GM12878 (cell line): ENCODE data around the gene RPRD1A. TPM values are rescaled to one million over a fixed set of nuclear protein-coding genes. Genes with fewer than 3 reads are reported as not detected.

Experiments used
- ATAC-seq: fragments of 200-7000 bp; cut with Tn5 transposase; 3 replicates; pipeline ENCODE4 v1.9.1; 2020; ENCODE audit warnings: mild to moderate bottlenecking, moderate library complexity
- BruUV-seq: library from RNA; stranded (reverse); fragments of 400-500 nt; replicated peaks from 2 replicates; lab custom pipeline; 2021; lab: Mats Ljungman, UMichigan
- CTCF ChIA-PET: fragments of 300-600 bp; sonication (Branson Sonifier 250); formaldehyde crosslinking; extraction: SDS; loops from one replicate; lab custom pipeline; 2021; ENCODE audit warnings: inconsistent platforms; lab: Yijun Ruan, JAX
- POLR2A ChIA-PET: fragments of 350-600 bp; formaldehyde crosslinking; extraction: SDS; loops from one replicate; lab custom pipeline; 2021; ENCODE audit warnings: inconsistent platforms; lab: Charles Lee
- RAD21 ChIA-PET: fragments of 300-600 bp; sonication (Branson Sonifier 250); formaldehyde crosslinking; loops from one replicate; lab custom pipeline; 2023; ENCODE audit warnings: antibody characterized with exemption; ENCODE audit not compliant: unreplicated experiment; lab: Charles Lee
- SMC1A ChIA-PET: fragments of 300-600 bp; sonication (Branson Sonifier 250); formaldehyde crosslinking; loops from one replicate; lab custom pipeline; 2023; ENCODE audit not compliant: unreplicated experiment, uncharacterized antibody; lab: Charles Lee
- DNase-seq: peaks from one replicate; pipeline ENCODE4 v3.0.0-alpha.2; 2011; ENCODE audit warnings: low read depth, low spot score
- FAIRE-seq: peaks from 3 replicates; lab custom pipeline; 2011; peaks lifted over from hg19 to GRCh38; lab: Jason Lieb, UNC
- H2AFZ ChIP-seq: 2 replicates; pipeline ENCODE4 v1.6.0; 2011; ENCODE audit warnings: low read depth, low read length, control low read depth; ENCODE audit not compliant: control insufficient read depth
- H3K27ac ChIP-seq: 2 replicates; pipeline ENCODE4 v1.5.1; 2011; ENCODE audit warnings: control low read depth; ENCODE audit not compliant: control insufficient read depth, insufficient read depth
- H3K27me3 ChIP-seq, 2 experiments: replicated peaks in 1 of 2; 2 replicates each; pipeline versions ENCODE4 v1.6.0 to v1.6.1; 2011; ENCODE audit warnings: low read length in 1 of 2; ENCODE audit not compliant: control insufficient read depth in 2 of 2, insufficient read depth in 2 of 2
- H3K36me3 ChIP-seq, 2 experiments: 2 replicates each; pipeline ENCODE4 v1.5.1; 2011; ENCODE audit warnings: low read length in 1 of 2; ENCODE audit not compliant: control insufficient read depth in 2 of 2, insufficient read depth in 2 of 2
- H3K4me1 ChIP-seq: 2 replicates; pipeline ENCODE4 v1.6.1; 2011; ENCODE audit warnings: mild to moderate bottlenecking, low read length, moderate library complexity, mixed read lengths; ENCODE audit not compliant: control insufficient read depth, insufficient read depth
- H3K4me2 ChIP-seq: 2 replicates; pipeline ENCODE4 v1.6.0; 2011; ENCODE audit warnings: control low read depth; ENCODE audit not compliant: control insufficient read depth, insufficient read depth
- H3K4me3 ChIP-seq: fragments of 200-600 bp; sonication (generic); 2 replicates; pipeline ENCODE4 v1.5.1; 2016
- H3K79me2 ChIP-seq: 2 replicates; pipeline ENCODE4 v1.6.0; 2011; ENCODE audit warnings: low read length; ENCODE audit not compliant: control insufficient read depth, insufficient read depth
- H3K9ac ChIP-seq: 2 replicates; pipeline ENCODE4 v1.8.0; 2011; ENCODE audit warnings: low read length, control low read depth, mixed read lengths; ENCODE audit not compliant: control insufficient read depth, insufficient read depth
- H3K9me3 ChIP-seq: replicated peaks from 3 replicates; pipeline ENCODE4 v1.5.1; 2011; ENCODE audit warnings: mild to moderate bottlenecking, low read length; ENCODE audit not compliant: control insufficient read depth, insufficient read depth
- H4K20me1 ChIP-seq: 2 replicates; pipeline ENCODE4 v1.6.0; 2011; ENCODE audit not compliant: control insufficient read depth, insufficient read depth
- CBX5 ChIP-seq: sonication (generic); IDR thresholded peaks from 2 replicates; pipeline ENCODE4 v1.6.1; 2016; ENCODE audit warnings: low read depth, moderate library complexity, mild to moderate bottlenecking, inconsistent platforms
- GABPA ChIP-seq: IDR thresholded peaks from 2 replicates; pipeline ENCODE4 v1.6.1; 2014; ENCODE audit warnings: antibody characterized with exemption, low read depth, mild to moderate bottlenecking, inconsistent platforms
- RCOR1 ChIP-seq: conservative IDR thresholded peaks from 2 replicates; pipeline ENCODE4 v1.6.1; 2012; ENCODE audit warnings: low read depth, low read length, improper control_type of control experiment
- STAT1 ChIP-seq: fragments of 450-650 bp; conservative IDR thresholded peaks from 2 replicates; pipeline ENCODE4 v1.6.1; 2014; ENCODE audit warnings: antibody characterized with exemption, mild to moderate bottlenecking
- WGBS: methylation state at CpG from one replicate; pipeline ENCODE4 v1.1.6; 2016; ENCODE audit warnings: low lambda C conversion rate; ENCODE audit not compliant: insufficient replicate concordance, insufficient coverage; ENCODE audit errors: missing lambda C conversion rate; 5-methylcytosine and 5-hydroxymethylcytosine counted together
- in situ Hi-C: fragments of 300-500 bp; cut with MboI; formaldehyde crosslinking; loops from 9 replicates; pipeline ENCODE4 v1.14.3; 2018; ENCODE audit warnings: mixed read lengths
- intact Hi-C: fragments of 100-400 bp; cut with micrococcal nuclease; formaldehyde crosslinking; loops from one replicate; pipeline ENCODE4 v1.14.2; 2022; ENCODE audit not compliant: unreplicated experiment
- polyA plus RNA-seq, 11 experiments: library from polyadenylated mRNA; depleted of rRNA in 4 of 11; unstranded in 6 of 11; stranded (reverse) in 5 of 11; fragments of >200 nt; fragmentation: Nextera tagmentation in 4 of 11; fragmentation: Illumina TruSeq in 1 of 11; extraction: Ambion mirVana in 4 of 11; extraction: Trizol in 1 of 11; gene quantifications; 1 replicate in 1 of 11; 2 replicates in 10 of 11; pipeline versions ENCODE4 v1.2.1 to v1.2.3, GENCODE V29; 2011 to 2016; ENCODE audit warnings: inconsistent platforms in 2 of 11, missing spikeins in 2 of 11, low read depth in 1 of 11
- total RNA-seq, 4 experiments: library from RNA; depleted of rRNA in 3 of 4; stranded (reverse); fragments of >200 nt in 3 of 4; fragmentation: Illumina TruSeq in 1 of 4; extraction: Trizol in 1 of 4; gene quantifications; 2 replicates each; pipeline versions ENCODE4 v1.2.1 to v1.2.3, GENCODE V29; 2013 to 2021
- TF ChIP-seq, protein P1 (sequence below): IDR thresholded peaks from 2 replicates; pipeline ENCODE4 v1.6.1; 2012; ENCODE audit warnings: low read length, inconsistent platforms
- TF ChIP-seq, protein P2 (sequence below): fragments of 450-650 bp; IDR thresholded peaks from 2 replicates; pipeline ENCODE4 v1.6.1; 2017; ENCODE audit warnings: borderline replicate concordance
- TF ChIP-seq, protein P3 (sequence below): fragments of 450-650 bp; IDR thresholded peaks from 2 replicates; pipeline ENCODE4 v1.6.1; 2017; ENCODE audit warnings: antibody characterized with exemption, mild to moderate bottlenecking, moderate library complexity

The RPRD1A gene
- total and polyA plus RNA-seq, 10 of the 15 experiments (the other 5 are each of a cell fraction or from before 2014, with no cell fraction given), result 16.2 to 66.2 (median 36.2) TPM

DNA sequence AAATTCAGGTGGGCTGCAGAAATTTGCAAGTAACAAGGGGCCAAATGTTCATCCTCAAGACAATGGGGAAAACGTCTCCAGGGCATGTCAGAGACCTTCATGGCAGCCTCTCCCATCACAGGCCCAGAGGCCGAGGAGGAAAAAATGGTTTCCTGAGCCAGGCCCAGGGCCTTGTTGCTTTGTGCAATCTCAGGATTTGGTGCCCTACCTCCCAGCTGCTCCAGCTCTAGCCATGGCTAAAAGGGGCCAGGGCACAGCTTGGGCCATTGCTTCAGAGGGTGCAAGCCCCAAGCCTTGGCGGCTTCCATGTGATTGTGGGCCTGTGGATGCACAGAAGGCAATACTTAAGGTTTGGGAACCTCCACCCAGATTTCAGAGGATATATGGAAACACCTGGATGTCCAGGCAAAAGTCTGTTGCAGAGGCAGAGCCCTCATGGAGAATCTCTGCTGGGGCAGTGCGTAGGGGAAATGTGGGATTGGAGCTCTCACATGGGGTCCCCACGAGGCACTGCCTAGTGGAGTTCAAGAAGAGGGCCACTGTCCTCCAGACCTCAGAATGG lies 29.2 kb downstream of the RPRD1A start:
- TF ChIP-seq, protein P1, sequence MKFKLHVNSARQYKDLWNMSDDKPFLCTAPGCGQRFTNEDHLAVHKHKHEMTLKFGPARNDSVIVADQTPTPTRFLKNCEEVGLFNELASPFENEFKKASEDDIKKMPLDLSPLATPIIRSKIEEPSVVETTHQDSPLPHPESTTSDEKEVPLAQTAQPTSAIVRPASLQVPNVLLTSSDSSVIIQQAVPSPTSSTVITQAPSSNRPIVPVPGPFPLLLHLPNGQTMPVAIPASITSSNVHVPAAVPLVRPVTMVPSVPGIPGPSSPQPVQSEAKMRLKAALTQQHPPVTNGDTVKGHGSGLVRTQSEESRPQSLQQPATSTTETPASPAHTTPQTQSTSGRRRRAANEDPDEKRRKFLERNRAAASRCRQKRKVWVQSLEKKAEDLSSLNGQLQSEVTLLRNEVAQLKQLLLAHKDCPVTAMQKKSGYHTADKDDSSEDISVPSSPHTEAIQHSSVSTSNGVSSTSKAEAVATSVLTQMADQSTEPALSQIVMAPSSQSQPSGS, result no peak
- no peak for TF ChIP-seq GABPA
- TF ChIP-seq RCOR1, result no peak
- TF ChIP-seq, protein P2, sequence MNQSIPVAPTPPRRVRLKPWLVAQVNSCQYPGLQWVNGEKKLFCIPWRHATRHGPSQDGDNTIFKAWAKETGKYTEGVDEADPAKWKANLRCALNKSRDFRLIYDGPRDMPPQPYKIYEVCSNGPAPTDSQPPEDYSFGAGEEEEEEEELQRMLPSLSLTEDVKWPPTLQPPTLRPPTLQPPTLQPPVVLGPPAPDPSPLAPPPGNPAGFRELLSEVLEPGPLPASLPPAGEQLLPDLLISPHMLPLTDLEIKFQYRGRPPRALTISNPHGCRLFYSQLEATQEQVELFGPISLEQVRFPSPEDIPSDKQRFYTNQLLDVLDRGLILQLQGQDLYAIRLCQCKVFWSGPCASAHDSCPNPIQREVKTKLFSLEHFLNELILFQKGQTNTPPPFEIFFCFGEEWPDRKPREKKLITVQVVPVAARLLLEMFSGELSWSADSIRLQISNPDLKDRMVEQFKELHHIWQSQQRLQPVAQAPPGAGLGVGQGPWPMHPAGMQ, result no peak
- no peak for TF ChIP-seq STAT1
- no peak for TF ChIP-seq CBX5
- TF ChIP-seq, protein P3, sequence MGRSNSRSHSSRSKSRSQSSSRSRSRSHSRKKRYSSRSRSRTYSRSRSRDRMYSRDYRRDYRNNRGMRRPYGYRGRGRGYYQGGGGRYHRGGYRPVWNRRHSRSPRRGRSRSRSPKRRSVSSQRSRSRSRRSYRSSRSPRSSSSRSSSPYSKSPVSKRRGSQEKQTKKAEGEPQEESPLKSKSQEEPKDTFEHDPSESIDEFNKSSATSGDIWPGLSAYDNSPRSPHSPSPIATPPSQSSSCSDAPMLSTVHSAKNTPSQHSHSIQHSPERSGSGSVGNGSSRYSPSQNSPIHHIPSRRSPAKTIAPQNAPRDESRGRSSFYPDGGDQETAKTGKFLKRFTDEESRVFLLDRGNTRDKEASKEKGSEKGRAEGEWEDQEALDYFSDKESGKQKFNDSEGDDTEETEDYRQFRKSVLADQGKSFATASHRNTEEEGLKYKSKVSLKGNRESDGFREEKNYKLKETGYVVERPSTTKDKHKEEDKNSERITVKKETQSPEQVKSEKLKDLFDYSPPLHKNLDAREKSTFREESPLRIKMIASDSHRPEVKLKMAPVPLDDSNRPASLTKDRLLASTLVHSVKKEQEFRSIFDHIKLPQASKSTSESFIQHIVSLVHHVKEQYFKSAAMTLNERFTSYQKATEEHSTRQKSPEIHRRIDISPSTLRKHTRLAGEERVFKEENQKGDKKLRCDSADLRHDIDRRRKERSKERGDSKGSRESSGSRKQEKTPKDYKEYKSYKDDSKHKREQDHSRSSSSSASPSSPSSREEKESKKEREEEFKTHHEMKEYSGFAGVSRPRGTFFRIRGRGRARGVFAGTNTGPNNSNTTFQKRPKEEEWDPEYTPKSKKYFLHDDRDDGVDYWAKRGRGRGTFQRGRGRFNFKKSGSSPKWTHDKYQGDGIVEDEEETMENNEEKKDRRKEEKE, result no peak
- TF ChIP-seq, all 136 proteins: peak for 0
- no peak for DNase-seq
- no TSS peak for BruUV-seq
- Histone ChIP-seq H2AFZ (no peak overlapping the region), H3K9me3 (peaks cover 24% of the 10 kb centered on the region), H3K4me2 (no peak overlapping the region), H3K36me3 (peaks cover 0 to 6% of the 10 kb centered on the region in 2 experiments; a peak in 3 of 4 replicates), H3K9ac (no peak overlapping the region), H3K27me3 (no peaks in the 10 kb centered on the region), H3K27ac (no peak overlapping the region), H3K79me2 (peaks cover 40% of the 10 kb centered on the region), H4K20me1 (no peaks in the 10 kb centered on the region), H3K4me3 (no peak overlapping the region), H3K4me1 (no peaks in the 10 kb centered on the region)
- no peak for FAIRE-seq
- CTCF ChIA-PET, result no interaction called here
- 85% methylated on average over 5 of the region's 5 CpGs for WGBS
- POLR2A ChIA-PET, result no interaction called here
- in situ Hi-C loops (no loop called here), intact Hi-C loops (no loop called here)
- RAD21 ChIA-PET, result no interaction called here
- ATAC-seq, result no peak
- SMC1A ChIA-PET, result interaction anchor here (0.7 kb wide), 1 partner anchor 1391 kb away, joined by 3 read pairs; no protein-coding TSS in a partner anchor
